Measurements from ENCODE around the gene SLC5A6. TPM values are rescaled to one million over a fixed set of nuclear protein-coding genes. Genes with fewer than 3 reads are reported as not detected.
"Not testable (repeated sequence)": the region's sequence is repeated elsewhere in the genome, so short reads cannot be mapped to it uniquely, and the experiment has no call there.

SLC5A6 gene
- total RNA-seq, 1 experiment from 2014 or later, result 15.9 TPM

DNA sequence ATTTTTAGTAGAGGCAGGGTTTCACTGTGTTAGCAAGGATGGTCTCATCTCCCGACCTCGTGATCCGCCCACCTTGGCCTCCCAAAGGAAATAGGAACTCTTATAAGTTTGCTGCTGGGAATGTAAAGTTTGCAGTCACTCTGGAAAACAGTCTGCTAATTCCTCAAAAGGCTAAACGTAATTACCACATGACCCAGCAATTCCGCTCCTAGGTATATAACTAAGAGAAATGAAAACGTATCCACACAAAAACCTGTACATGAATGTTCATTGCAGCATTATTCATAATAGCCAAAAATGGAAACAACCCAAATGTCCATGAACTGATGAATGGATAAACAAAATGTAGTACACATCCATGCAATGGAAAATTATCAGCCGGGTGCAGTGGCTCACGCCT lies 22.1 kb downstream of the SLC5A6 start:
- no peak for DNase-seq (ENCODE audit: low read depth)
- in situ Hi-C loops (cut with HindIII; ENCODE audit: low pct_unique_long_range_greater_than_20kb, low sequenced_read_pairs), result no loop called here

DNA sequence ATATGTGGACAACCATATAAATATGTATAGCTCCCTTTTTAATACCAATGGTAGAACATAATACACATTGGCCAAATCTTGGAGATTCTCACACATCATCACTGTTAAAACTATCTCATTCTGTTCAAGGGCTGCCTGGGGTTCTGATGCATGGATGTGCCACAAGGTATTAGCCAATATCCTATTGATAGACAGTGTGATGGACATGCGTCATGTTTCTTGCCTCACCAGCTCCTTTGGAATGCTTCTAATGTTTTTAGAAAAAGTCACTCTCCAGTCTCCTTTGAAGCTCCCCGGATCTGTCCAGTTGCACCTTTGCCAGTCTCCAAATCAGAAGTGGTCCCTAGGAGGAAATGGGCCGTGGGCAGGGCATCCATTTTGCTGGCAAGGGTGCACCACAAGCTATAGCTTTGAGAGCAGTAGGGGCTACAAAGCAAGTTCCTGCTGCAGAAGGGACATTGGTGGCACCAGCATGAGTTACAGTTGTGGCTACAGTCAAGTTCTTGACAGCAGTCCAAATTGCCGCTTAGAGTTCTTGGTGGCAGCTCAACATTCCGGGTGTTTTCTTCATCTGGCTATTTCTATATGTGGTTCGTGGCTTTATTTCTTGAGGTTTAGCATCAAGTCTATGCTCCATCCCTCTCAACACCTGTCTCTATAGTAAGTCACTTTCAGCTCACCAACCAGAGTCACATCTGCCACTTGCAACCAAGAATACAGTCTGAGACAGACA lies 25.3 kb downstream of the SLC5A6 start:
- in situ Hi-C loops (cut with HindIII; ENCODE audit: low pct_unique_long_range_greater_than_20kb, low sequenced_read_pairs), result no loop called here
- DNase-seq (ENCODE audit: low read depth), result no peak

DNA sequence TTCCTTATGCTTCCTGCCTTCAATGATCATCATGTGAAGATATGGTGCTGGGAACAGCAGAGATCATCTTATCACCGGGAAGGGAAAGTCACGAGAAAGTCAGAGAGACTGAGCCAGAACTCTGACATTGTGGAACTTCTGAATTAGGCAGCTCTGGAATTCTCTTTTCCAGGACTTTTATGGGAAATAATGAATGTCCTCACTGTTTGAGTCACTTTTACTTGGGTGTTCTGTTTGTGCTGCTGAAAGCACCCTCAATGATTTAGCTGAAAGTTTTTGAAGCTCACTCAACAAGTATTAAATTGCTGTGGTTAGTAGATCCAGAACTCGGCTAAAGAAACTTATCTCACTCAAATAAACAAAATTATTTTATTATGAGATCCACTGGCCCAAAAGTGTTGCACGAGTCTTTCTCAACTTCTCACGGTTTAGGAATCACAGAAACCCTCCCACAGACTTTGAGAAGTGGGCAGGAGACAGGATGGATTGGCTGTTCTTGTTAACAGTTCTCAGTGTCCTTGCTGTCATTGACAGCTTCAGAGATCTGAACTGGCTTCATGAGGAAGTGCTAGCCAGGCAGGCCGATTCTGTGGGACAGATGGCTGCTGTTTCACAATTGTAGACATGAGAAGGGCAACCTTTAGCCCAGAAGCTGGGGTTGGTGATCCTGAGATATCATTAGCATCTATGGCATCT lies 26.6 kb downstream of the SLC5A6 start:
- in situ Hi-C loops (cut with HindIII; ENCODE audit: low pct_unique_long_range_greater_than_20kb, low sequenced_read_pairs), result no loop called here
- DNase-seq (ENCODE audit: low read depth), result no peak

DNA sequence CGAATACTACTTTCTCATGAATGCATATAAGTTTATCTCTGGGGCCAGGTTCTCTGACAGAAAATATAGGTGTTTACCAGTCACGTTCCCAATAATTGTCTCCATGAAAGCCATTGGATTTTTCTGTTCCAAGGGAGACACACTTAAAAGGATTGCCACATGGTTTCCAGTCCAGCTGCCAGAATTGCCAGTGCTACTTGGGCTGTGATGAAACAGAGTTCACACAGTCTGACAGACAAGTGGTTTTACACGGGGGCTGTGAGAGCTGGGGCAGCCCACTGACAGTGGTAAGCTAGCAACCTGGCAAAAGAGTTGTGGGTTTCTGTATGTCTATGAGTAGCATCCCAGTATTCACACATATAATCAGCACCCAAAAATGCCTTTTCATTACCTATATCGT lies 28.0 kb downstream of the SLC5A6 start:
- in situ Hi-C loops (cut with HindIII; ENCODE audit: low pct_unique_long_range_greater_than_20kb, low sequenced_read_pairs), result no loop called here

DNA sequence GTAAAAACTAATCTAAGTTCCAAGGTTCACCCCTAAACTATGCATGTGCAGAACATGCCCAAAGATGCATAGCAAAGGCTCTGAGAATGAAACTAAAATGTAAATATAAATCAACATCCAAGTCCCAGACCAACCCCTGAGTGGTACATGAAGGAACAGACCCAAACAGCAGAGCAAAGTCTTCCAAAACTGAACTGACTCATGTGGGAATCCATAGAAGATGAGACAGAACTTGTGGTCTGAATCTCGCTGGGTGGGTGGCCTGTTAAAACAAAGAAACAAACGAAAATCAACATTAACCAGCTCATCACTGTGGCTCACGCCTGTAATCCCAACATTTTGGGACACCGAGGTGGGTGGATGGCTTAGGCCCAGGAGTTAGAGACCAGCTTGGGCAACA lies 29.7 kb downstream of the SLC5A6 start:
- no peak for DNase-seq (ENCODE audit: low read depth)
- in situ Hi-C loops (cut with HindIII; ENCODE audit: low pct_unique_long_range_greater_than_20kb, low sequenced_read_pairs), result no loop called here

More for the DNA sequence above, 28.0 kb downstream of the SLC5A6 start:
- no peak for DNase-seq (ENCODE audit: low read depth)

DNA sequence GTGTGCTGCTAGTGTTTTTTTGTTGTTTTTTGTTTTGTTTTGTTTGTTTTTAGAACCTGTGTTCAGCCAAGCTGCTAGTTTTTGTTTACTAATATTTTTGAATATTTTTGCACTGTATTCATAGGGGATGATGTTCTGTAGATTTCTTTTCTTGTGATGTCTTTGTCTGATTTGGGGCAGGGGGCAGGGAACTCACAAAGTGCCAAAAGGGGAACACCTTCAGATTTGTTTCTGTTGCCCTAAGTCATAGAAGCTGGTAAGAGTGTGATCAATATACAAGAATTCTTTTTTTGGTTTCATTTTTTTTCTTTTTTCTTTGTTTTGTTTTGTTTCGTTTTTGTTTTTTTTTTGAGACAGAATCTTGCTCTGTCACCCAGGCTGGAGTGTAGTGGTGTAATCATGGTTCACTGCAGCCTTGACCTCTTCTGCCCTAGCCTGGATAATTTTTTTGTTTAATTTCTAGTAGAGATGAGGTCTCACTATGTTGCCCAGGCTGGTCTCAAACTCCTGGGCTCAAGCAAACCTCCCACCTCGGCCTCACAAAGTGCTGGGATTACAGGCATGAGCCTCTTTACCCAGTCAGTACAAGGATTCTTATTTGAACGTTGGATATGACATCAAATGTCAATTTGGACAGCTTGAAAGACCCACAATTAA lies 32.6 kb downstream of the SLC5A6 start:
- in situ Hi-C loops (cut with HindIII; ENCODE audit: low pct_unique_long_range_greater_than_20kb, low sequenced_read_pairs), result no loop called here
- DNase-seq (ENCODE audit: low read depth), result no peak

DNA sequence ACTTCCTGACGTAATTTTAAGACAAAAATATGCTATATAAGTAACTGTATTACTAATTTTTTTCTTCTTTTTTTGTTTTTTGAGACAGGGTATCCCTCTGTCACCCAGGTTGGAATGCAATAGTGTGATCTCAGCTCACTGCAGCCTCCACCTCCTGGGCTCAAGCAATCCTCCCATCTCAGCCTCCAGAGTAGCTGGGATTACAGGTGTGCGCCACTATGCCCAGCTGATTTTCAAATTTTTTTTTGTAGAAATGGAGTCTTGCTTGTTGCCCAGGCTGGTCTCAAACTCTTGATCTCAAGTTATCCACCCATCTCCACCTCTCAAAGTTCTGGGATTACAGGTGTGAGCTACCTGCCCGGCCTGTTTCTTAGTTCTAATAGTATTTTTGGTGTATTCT lies 33.6 kb downstream of the SLC5A6 start:
- in situ Hi-C loops (cut with HindIII; ENCODE audit: low pct_unique_long_range_greater_than_20kb, low sequenced_read_pairs), result no loop called here
- DNase-seq (ENCODE audit: low read depth), result no peak

DNA sequence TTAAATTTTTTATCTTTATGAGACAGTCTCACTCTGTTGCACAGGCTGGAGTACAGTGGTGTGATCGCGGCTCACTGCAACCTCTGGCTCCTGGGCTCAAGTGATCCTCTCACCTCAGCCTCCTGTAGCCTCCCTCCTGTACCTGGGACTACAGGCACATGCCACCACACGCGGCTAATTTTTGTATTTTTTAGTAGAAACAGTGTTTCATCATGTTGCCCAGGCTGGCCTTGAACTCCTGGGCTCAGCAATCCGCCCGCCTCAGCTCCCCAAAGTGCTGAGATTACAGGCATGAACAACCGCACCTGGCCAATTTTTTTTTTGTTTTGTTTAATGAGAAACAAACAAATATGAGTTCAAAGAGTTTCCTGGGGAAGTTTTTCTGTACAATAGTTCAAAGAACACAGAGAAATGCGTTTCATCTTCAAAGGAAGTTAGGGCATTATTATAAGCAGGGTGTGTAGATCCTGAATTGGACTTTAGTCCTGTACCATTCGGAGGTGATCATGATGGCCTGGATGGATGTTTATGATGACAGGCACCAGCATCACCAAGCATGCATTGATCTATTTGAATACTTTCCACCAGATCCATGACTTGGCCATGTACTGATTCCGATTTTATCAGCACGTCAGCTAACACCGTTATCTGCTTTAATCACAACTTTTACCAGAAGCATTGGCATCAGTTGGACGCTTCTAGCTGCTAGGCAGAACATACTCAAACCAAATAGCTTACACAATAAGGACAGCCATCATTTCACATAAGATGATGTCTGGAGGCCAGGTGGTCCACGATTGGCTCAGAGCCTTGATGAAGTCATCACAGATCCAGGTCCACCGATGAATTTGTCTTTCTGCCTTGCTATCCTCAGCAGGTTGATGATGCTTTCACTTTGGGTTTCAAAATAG lies 34.4 kb downstream of the SLC5A6 start:
- in situ Hi-C loops (cut with HindIII; ENCODE audit: low pct_unique_long_range_greater_than_20kb, low sequenced_read_pairs), result no loop called here
- DNase-seq (ENCODE audit: low read depth), result no peak

DNA sequence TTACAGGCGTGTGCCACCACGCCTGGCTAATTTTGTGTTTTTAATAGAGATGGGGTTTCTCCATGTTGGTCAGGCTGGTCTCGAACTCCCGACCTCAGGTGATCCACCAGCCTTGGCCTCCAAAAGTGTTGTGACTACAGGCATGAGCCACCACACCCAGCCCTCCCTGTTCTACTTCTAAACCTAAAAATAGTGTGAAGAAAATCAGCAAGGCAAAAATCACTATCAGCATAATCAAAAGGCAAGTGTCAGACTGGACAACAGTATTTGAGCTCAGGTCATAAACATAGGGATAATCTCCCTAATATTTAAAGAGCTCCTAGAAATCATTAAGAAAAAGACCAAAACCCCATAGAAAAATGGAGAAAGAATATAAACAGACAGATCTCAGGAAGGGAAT lies 36.3 kb downstream of the SLC5A6 start:
- in situ Hi-C loops (cut with HindIII; ENCODE audit: low pct_unique_long_range_greater_than_20kb, low sequenced_read_pairs); DNase-seq (ENCODE audit: low read depth): not testable (repeated sequence)

DNA sequence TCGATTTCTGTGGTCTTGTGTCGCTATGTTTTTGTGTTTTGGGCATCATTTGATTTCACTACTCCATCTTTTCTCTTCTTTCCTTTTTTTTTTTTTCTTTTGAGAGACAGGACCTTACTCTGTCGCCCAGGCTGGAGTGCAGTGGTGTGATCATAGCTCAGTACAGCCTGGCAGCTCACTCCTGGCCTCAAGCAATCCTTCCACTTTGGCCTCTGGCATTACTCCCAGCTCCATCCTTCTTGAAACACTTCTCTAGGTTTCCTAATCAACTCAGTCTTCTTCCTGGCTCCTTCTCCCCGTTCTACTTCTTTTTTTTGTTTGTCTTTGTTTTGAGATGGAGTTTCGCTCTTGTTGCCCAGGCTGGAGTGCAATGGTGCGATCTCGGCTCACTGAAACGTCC lies 36.7 kb downstream of the SLC5A6 start:
- no peak for DNase-seq (ENCODE audit: low read depth)
- in situ Hi-C loops (cut with HindIII; ENCODE audit: low pct_unique_long_range_greater_than_20kb, low sequenced_read_pairs), result no loop called here

DNA sequence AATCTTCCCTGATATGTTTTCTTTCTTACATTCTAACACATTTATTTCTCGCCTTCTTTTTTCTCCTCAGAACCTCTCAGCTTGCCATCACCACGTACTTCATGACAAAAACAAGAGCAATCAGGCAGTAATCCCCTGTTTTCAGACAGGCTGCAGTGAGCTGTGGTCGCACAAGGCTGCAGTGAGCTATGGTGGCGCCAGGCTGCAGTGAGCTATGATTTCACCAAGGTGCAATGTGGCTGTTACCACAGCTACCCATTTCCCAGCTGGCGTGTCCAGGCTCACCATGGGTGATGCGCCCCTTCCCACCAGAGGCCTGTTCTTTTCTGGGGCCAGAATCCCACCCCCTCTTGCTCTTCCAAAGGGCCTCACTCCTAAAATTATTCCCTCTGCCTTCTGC lies 37.4 kb downstream of the SLC5A6 start:
- in situ Hi-C loops (cut with HindIII; ENCODE audit: low pct_unique_long_range_greater_than_20kb, low sequenced_read_pairs), result no loop called here
- no peak for DNase-seq (ENCODE audit: low read depth)

DNA sequence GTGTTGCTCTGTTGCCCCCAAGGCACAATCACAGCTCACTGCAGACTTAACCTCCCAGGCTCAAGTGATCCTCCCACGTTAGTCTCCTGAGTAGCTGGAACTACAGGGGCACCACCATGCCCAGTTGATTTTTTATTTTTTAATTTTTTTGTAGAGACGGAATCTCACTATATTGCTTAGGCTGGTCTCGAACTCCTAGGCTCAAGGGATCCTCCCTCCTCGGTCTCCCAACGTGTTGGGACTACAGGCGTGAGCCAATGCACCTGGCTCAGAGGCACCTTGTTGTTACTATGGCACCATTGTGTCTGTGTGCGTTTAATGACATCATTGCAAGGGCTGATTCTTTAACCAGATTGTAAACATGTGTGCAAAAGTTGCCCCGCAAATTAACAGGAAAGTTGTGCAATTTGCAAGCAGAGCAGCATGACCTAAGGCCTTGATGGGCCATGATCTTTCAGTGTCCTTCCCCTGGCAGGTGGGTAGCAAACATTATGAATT lies 40.7 kb downstream of the SLC5A6 start:
- in situ Hi-C loops (cut with HindIII; ENCODE audit: low pct_unique_long_range_greater_than_20kb, low sequenced_read_pairs), result no loop called here
- no peak for DNase-seq (ENCODE audit: low read depth)

DNA sequence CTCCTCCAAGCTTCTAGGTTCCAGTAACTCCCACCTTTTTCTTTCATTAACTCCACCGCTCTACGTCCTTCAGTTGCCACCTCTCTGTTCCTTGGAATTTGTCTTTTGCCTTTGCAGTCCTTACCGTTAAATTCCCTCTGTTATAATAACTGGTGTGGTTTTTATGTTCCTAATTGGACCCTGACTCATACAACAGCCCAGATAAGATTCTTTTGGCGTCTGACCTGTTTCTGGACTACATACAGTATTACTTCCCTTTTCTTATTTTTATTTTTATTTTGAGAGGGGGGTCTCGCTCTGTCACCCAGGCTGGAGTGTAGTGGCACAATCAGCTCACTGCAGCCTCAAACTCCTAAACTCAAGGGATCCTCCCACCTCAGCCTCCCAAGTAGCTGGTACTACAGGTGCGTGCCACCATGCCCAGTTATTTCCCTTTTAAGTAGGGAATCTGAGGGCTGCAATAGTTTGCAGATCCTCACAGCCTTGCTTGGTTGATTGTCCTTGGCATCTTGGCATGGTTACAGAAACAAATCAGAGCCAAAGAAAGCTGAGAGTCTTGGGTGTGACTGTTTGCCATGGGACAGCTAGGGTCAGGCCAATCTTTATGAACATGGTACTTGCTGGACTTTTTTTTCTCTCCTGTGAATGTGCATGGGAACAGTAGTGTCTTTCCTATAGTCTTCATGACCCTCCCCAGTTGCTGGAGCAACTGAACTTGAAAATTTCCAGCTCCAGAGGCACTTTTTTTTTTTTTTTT lies 41.3 kb downstream of the SLC5A6 start:
- DNase-seq (ENCODE audit: low read depth), result peak; percentile 21
- in situ Hi-C loops (cut with HindIII; ENCODE audit: low pct_unique_long_range_greater_than_20kb, low sequenced_read_pairs), result no loop called here

DNA sequence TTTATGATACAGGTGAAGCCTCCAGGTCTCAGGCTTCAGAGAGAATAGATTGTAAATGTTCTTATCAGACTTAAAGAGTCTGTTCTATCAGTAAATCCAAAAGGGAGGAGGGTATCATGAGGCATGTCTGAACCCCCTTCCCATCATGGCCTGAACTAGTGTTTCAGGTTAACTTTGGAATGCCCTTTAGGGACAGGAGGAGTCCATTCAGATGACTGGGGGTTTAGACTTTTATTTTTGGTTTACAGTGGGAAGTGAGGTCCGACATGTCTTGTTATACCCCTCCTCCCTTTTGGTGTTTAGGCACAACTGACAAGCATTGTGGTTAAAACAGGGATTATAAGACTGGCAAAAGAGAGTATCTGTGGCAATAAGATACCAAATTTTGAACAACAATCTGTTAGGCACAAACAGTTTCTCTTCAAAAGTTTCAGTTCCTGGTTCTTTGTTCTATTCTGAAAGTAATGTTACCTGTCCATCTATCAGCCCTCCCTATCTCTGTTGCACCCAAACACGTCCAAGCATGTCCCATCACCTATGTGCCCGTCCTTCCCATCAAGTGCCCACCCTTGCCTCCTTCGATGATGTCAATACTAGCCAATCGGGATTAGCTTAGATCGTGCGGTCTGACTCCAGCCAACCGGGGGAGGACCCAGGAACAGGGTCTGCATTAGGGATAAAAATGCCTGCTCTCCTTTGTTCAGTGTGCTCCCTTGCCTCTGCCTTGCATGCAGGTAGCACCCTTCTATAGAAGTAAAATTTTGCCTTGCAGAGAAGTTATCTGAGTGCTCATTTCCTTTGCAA lies 46.9 kb downstream of the SLC5A6 start:
- in situ Hi-C loops (cut with HindIII; ENCODE audit: low pct_unique_long_range_greater_than_20kb, low sequenced_read_pairs), result no loop called here
- no peak for DNase-seq (ENCODE audit: low read depth)

DNA sequence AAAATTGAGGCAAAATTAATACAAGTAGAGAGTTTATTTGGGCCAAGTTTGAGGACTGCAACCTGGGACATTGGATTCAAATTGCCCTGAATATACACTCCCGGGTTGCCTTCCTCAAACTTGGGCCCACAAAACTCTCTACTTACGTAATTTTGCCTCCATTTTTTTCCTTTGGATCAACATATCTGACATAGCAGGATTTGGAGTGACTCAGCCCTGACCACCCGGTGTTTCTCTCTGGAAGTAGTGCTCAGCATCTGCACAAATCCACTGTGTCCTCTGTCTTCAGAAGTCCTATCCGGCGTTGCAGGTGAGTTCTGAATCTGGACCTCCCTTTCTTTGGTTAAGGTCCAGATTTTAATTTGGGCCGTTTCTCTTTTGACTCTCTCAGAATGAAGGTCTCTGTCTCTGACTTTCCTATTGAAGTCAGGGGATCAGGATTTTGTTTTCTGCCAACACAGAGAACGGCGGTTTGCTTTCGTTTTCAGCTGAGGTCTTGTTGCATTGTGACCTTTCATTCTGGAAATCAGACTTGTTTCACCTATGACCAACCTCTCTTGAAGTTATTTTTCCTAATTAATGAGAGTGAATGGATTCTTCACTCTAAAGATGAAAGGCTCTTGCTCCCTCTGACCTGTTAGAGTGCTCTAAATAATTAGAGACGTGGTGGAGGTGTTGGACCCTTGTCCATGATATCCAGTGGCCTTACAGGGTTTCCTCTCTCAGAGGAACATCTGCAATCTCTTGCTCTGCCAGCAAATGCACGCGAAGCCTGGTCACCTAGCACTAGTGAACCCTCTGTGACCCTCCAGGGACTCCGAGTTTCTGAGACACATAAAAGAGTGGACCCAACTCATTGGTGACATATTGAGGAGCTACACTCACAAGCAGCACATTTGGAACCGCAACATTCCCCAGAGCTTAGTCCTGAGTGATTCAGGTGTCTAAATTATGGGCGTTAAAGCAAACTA lies 49.6 kb downstream of the SLC5A6 start:
- DNase-seq (ENCODE audit: low read depth), result no peak

DNA sequence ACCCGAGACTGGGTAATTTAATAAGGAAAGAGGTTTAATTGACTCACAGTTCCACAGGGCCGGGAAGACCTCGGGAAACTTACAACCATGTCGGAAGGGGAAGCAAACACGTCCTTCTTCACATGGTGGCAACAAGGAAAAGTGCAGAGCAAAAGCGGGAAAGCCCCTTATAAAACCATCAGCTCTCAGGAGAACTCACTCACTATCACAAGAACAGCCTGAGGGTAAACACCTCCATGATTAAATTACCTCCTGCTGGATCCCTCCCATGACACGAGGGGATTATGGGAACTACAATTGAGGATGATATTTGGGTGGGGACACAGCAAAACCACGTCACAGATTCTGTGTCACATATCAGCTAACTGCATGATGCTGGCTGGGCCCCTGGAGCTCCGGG lies 51.9 kb downstream of the SLC5A6 start:
- in situ Hi-C loops (cut with HindIII; ENCODE audit: low pct_unique_long_range_greater_than_20kb, low sequenced_read_pairs), result no loop called here
- DNase-seq (ENCODE audit: low read depth), result no peak

More for the DNA sequence above, 49.6 kb downstream of the SLC5A6 start:
- in situ Hi-C loops (cut with HindIII; ENCODE audit: low pct_unique_long_range_greater_than_20kb, low sequenced_read_pairs), result no loop called here
